Measurements from ENCODE around the gene P2RX1.

DNA sequence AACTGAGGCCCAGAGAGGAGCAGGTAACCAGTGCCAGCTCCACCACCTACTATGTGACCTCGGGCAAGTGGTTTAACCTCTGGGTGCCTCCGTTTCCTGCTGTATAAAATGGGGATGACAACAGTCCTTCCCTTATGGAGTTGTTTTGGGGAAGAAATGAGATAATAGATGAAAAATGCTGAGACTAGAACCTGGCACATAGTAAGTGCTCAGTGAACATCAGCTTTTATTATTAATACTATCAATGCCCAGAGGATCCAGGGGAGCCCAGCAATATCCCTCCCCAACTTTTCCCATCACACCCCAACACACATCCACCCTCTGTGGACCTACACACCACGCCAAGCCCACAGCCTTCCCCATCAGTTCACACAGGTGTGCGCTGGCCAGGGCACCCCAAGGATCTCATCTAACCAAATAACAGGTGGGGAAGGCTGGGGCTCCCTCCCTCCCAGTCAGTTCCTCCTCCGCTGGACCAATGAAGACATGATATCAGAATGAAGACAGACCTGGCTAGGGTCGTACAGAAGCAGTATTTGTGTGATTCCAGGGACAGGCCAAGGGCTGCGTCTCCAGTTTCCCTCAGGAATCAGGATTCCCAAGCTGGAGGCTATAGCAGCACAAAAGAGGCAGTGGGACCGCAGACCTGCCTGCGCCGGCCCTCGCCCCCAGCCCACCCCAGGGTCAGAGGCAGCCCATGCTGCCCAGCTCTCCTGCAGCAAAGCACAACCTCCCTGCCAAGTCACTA is 46.1 kb upstream of the P2RX1 start:
- TF ChIP-seq POLR2AphosphoS5 (IDR thresholded peaks at IDR 0.05) = no peak
- TF ChIP-seq, protein P1, sequence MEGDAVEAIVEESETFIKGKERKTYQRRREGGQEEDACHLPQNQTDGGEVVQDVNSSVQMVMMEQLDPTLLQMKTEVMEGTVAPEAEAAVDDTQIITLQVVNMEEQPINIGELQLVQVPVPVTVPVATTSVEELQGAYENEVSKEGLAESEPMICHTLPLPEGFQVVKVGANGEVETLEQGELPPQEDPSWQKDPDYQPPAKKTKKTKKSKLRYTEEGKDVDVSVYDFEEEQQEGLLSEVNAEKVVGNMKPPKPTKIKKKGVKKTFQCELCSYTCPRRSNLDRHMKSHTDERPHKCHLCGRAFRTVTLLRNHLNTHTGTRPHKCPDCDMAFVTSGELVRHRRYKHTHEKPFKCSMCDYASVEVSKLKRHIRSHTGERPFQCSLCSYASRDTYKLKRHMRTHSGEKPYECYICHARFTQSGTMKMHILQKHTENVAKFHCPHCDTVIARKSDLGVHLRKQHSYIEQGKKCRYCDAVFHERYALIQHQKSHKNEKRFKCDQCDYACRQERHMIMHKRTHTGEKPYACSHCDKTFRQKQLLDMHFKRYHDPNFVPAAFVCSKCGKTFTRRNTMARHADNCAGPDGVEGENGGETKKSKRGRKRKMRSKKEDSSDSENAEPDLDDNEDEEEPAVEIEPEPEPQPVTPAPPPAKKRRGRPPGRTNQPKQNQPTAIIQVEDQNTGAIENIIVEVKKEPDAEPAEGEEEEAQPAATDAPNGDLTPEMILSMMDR (IDR thresholded peaks at IDR 0.05) = no peak
- no peak for TF ChIP-seq EP300 (IDR thresholded peaks at IDR 0.05)
- TF ChIP-seq POLR2A (IDR thresholded peaks at IDR 0.05) = no peak
